Choroid plexus epithelial cell (primary cell): Measurements from ENCODE around the gene APOB.

Experiments used
- DNase-seq: peaks from one replicate; pipeline ENCODE4 v3.0.0-alpha.2; 2010; ENCODE audit warnings: low read depth
- H3K4me3 ChIP-seq: 2 replicates; pipeline ENCODE4 v1.5.1; 2011; ENCODE audit warnings: low read depth, mild to moderate bottlenecking, control low read depth, low read length, moderate library complexity
- CTCF ChIP-seq: conservative IDR thresholded peaks from 2 replicates; pipeline ENCODE4 v1.5.1; 2011; ENCODE audit warnings: low read depth, mild to moderate bottlenecking, control low read depth, inconsistent platforms, low read length, moderate library complexity

The APOB gene

DNA sequence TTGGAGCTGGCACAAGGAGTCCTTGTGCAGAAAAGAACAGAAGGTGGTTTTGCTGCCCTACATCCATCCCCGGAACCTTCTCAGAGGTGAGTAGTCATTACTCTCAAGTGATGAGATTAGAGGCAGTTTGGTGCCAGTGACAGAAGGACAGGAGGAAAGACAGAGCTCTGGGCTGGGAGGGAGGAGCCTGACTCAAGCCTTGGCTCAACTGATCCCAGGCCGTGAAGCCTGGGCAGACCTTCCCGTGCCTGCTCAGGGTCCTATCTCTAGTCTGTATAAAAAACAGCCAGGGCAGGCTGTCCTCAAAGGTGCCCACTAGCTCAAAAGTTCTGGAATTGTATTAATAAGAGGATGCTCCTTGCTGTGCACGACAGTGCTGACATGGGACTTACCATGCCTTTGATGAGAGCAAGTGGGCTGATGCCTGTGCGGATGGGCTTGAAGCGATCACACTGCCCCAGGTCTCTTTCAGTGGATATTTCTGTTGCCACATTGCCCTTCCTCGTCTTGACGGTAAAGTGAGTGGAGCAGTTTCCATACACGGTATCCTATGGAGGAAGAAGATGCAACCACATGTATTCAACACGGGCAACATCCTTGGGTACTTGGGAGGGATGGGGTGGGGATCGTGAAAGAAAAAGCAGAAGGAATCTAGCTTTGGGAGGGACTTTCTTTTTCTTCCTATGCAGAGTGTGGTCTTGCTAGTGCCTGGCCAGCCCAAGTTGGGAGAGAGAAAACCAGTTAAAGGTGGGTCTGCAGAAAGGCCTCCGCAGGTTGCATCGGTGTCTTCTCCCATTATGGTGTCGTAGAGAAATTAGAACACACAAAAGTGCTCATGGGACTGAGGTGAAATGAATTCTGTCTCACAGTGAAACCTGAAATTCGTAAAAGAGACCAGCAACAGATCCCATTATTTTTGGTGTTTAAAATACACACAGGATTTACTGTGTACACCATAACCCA is 6.9 kb downstream of the APOB start:
- no peak for DNase-seq
- no peak for TF ChIP-seq CTCF
- no peak overlapping the region for H3K4me3 ChIP-seq

GRCh38 chr2:21035974-21036707 is 7.7 kb downstream of the APOB start:
- DNase-seq = no peak
- no peak overlapping the region for H3K4me3 ChIP-seq
- no peak for TF ChIP-seq CTCF

DNA sequence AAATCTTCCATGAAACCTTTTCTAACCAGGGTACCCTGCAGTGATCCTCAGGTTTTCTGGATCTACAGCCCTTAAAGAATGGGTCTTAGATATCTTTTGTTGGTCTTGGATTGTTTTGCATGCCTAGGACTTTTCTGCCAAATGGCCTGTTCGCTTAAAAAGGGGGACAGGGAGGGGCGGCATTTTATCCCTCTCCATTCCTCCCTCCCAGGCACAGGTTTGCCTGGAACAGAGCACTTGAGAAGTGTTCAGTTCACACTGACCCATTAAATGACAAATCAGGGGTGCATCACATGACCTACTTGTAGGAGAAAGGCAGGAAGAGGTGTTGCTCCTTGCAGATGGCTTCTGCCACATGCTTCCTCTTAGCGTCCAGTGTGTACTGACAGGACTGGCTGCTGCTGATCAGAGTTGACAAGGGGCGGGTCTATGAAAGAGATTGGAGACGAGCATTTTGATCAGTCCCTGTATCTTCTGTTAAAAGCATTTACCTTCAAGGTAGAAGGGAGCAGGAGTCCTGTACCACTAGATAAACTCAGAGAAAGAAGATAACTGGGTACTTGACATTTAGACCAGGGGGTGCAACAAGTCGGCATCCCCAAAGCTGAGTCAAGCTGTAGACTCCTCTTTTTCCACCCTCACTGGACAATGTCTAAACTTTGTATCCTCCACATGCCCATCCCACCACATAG is 8.4 kb downstream of the APOB start:
- DNase-seq = no peak
- no peak overlapping the region for H3K4me3 ChIP-seq
- TF ChIP-seq CTCF = no peak

GRCh38 chr2:21034972-21035279 is 8.9 kb downstream of the APOB start:
- no peak overlapping the region for H3K4me3 ChIP-seq
- no peak for DNase-seq
- no peak for TF ChIP-seq CTCF

GRCh38 chr2:21034156-21034971 is 9.5 kb downstream of the APOB start:
- no peak for TF ChIP-seq CTCF
- no peak overlapping the region for H3K4me3 ChIP-seq
- no peak for DNase-seq

GRCh38 chr2:21033237-21034155 is 10.4 kb downstream of the APOB start:
- DNase-seq = no peak
- TF ChIP-seq CTCF = no peak
- H3K4me3 ChIP-seq = no peak overlapping the region
